Adrenal gland (tissue), 5 donors: ENCODE data around the gene KRT39.

Experiments
- CTCF ChIP-seq, 6 experiments: fragments of 450-650 bp in 4 of 6; fragments of 200-600 bp in 2 of 6; sonication (generic) in 1 of 6; IDR thresholded peaks; 1 replicate in 5 of 6; 2 replicates in 1 of 6; pipeline versions ENCODE4 v1.5.1 to v1.8.0; 2016 to 2021; ENCODE audit warnings: antibody characterized with exemption in 6 of 6, mild to moderate bottlenecking in 2 of 6, moderate library complexity in 1 of 6
- POLR2A ChIP-seq, 2 donors: fragments of 450-650 bp; IDR thresholded peaks; one replicate each; pipeline ENCODE4 v1.6.1; 2017; ENCODE audit warnings: antibody characterized with exemption in 2 of 2, mild to moderate bottlenecking in 2 of 2, moderate library complexity in 1 of 2
- donor health status: DM: no; HTN: no; CAD: no.

- TF ChIP-seq CTCF (IDR thresholded peaks at IDR 0.05): no peak
- no peak for TF ChIP-seq POLR2A (IDR thresholded peaks at IDR 0.05)
Observed at GRCh38 chr17:40922239-40922638, 44.5 kb downstream of the KRT39 start.
